ENCODE data around the gene MARCKSL1.
"Not testable (repeated sequence)": the region's sequence is repeated elsewhere in the genome, so short reads cannot be mapped to it uniquely, and the experiment has no call there.

The MARCKSL1 gene

GRCh38 chr1:32291145-32291707 lies 44.8 kb downstream of the MARCKSL1 start:
- peak overlapping the region; percentile 82 for H3K27ac ChIP-seq (ENCODE audit: low read depth, low read length)
- no peaks in the 10 kb centered on the region for H3K27me3 ChIP-seq (ENCODE audit: control insufficient read depth in 1 of 2, insufficient read depth in 2 of 2, low read length in 2 of 2)
- peaks cover 18 to 27% of the 10 kb centered on the region in 2 donors for H3K4me1 ChIP-seq (ENCODE audit: control insufficient read depth in 1 of 2, insufficient read depth in 2 of 2, low read length in 2 of 2)
- H3K36me3 ChIP-seq (ENCODE audit: control insufficient read depth in 1 of 2, insufficient read depth in 2 of 2, low read length in 2 of 2) = no peaks in the 10 kb centered on the region
- no peaks in the 10 kb centered on the region for H3K9me3 ChIP-seq (ENCODE audit: control insufficient read depth in 1 of 2, low read length in 2 of 2)
- H3K9ac ChIP-seq (ENCODE audit: low read depth in 1 of 2, low read length in 2 of 2) = peak overlapping the region; percentile 80 to 82
- peak overlapping the region; percentile 69 to 81 for H3K4me3 ChIP-seq (ENCODE audit: low read depth in 1 of 2, low read length in 2 of 2)

DNA sequence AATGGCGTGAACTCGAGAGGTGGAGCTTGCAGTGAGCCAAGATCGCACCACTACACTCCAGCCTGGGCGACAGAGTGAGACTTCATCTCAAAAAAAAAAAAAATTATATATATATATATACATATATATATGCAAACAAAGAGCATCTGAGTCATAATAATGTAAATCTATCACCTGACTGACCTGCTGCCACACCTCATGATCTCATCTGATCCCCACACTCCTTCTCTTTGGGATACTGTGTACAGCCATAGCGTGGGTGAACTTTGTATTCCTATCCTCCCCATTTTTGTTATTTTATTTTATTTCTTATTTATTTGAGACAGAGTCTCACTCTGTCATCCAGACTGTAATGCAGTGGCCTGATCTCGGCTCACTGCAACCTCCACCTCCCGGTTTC lies 46.8 kb downstream of the MARCKSL1 start:
- Histone ChIP-seq H3K27me3 (ENCODE audit: control insufficient read depth in 1 of 2, insufficient read depth in 2 of 2, low read length in 2 of 2) (no peaks in the 10 kb centered on the region), H3K9me3 (ENCODE audit: control insufficient read depth in 1 of 2, low read length in 2 of 2) (no peaks in the 10 kb centered on the region), H3K4me1 (ENCODE audit: control insufficient read depth in 1 of 2, insufficient read depth in 2 of 2, low read length in 2 of 2) (peaks cover 12 to 18% of the 10 kb centered on the region in 2 donors), H3K9ac (ENCODE audit: low read depth in 1 of 2, low read length in 2 of 2) (no peak overlapping the region), H3K36me3 (ENCODE audit: control insufficient read depth in 1 of 2, insufficient read depth in 2 of 2, low read length in 2 of 2) (no peaks in the 10 kb centered on the region), H3K4me3 (ENCODE audit: low read depth in 1 of 2, low read length in 2 of 2) (no peak overlapping the region), H3K27ac (ENCODE audit: low read depth, low read length) (no peak overlapping the region)

GRCh38 chr1:32286763-32287162 lies 49.3 kb downstream of the MARCKSL1 start:
- Histone ChIP-seq H3K27me3 (ENCODE audit: control insufficient read depth in 1 of 2, insufficient read depth in 2 of 2, low read length in 2 of 2) (no peaks in the 10 kb centered on the region), H3K4me3 (ENCODE audit: low read depth in 1 of 2, low read length in 2 of 2) (no peak overlapping the region), H3K27ac (ENCODE audit: low read depth, low read length) (no peak overlapping the region), H3K36me3 (ENCODE audit: control insufficient read depth in 1 of 2, insufficient read depth in 2 of 2, low read length in 2 of 2) (no peaks in the 10 kb centered on the region), H3K9ac (ENCODE audit: low read depth in 1 of 2, low read length in 2 of 2) (no peak overlapping the region), H3K9me3 (ENCODE audit: control insufficient read depth in 1 of 2, low read length in 2 of 2) (no peaks in the 10 kb centered on the region), H3K4me1 (ENCODE audit: control insufficient read depth in 1 of 2, insufficient read depth in 2 of 2, low read length in 2 of 2) (peaks cover 10 to 12% of the 10 kb centered on the region in 2 donors)

DNA sequence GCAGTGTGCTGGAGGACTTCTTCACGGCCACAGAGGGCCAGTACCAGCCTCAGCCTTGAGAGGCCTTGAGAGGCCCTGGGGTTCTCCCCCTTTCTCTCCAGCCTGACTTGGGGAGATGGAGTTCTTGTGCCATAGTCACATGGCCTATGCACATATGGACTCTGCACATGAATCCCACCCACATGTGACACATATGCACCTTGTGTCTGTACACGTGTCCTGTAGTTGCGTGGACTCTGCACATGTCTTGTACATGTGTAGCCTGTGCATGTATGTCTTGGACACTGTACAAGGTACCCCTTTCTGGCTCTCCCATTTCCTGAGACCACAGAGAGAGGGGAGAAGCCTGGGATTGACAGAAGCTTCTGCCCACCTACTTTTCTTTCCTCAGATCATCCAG lies 50.4 kb downstream of the MARCKSL1 start:
- Histone ChIP-seq H3K4me1 (ENCODE audit: control insufficient read depth in 1 of 2, insufficient read depth in 2 of 2, low read length in 2 of 2) (peaks cover 4 to 5% of the 10 kb centered on the region in 2 donors), H3K9me3 (ENCODE audit: control insufficient read depth in 1 of 2, low read length in 2 of 2) (no peaks in the 10 kb centered on the region), H3K36me3 (ENCODE audit: control insufficient read depth in 1 of 2, insufficient read depth in 2 of 2, low read length in 2 of 2) (no peaks in the 10 kb centered on the region), H3K27ac (ENCODE audit: low read depth, low read length) (no peak overlapping the region), H3K9ac (ENCODE audit: low read depth in 1 of 2, low read length in 2 of 2) (no peak overlapping the region), H3K27me3 (ENCODE audit: control insufficient read depth in 1 of 2, insufficient read depth in 2 of 2, low read length in 2 of 2) (no peaks in the 10 kb centered on the region), H3K4me3 (ENCODE audit: low read depth in 1 of 2, low read length in 2 of 2) (no peak overlapping the region)

DNA sequence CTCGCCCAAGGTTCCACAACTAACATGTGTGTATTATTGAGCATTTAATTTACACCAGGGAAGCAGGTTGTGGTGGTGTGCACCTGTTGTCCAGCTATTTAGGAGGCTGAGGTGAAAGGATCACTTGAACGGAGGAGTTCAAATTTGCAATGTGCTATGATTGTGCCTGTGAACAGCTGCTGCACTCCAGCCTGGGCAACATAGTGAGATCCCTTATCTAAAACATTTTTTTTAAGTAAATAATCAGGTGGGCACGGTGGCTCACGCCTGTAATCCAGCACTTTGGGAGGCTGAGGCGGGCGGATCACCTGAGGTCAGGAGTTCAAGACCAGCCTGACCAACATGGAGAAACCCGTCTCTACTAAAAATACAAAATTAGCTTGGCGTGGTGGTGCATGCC lies 51.3 kb downstream of the MARCKSL1 start:
- H3K9me3 ChIP-seq (ENCODE audit: control insufficient read depth in 1 of 2, low read length in 2 of 2); H3K9ac ChIP-seq (ENCODE audit: low read depth in 1 of 2, low read length in 2 of 2); H3K27me3 ChIP-seq (ENCODE audit: control insufficient read depth in 1 of 2, insufficient read depth in 2 of 2, low read length in 2 of 2); H3K27ac ChIP-seq (ENCODE audit: low read depth, low read length); H3K36me3 ChIP-seq (ENCODE audit: control insufficient read depth in 1 of 2, insufficient read depth in 2 of 2, low read length in 2 of 2); H3K4me3 ChIP-seq (ENCODE audit: low read depth in 1 of 2, low read length in 2 of 2); H3K4me1 ChIP-seq (ENCODE audit: control insufficient read depth in 1 of 2, insufficient read depth in 2 of 2, low read length in 2 of 2): not testable (repeated sequence)
